Mesenteric fat pad (tissue), 1 donor: ENCODE results near the gene LRRC41. TPM values are rescaled to one million over a fixed set of nuclear protein-coding genes. Genes with fewer than 3 reads are reported as not detected.
A peak's percentile ranks its signal among the peaks of the same experiment; 100 is the strongest.
"Not testable (repeated sequence)": the region's sequence is repeated elsewhere in the genome, so short reads cannot be mapped to it uniquely, and the experiment has no call there.

Source experiments
- DNase-seq: peaks from one replicate; pipeline ENCODE4 v3.0.0-alpha.2; 2020; ENCODE audit warnings: low spot score
- total RNA-seq: library from RNA; stranded (reverse); fragmentation: NEBNext Ultra II Directional; extraction: Animal tissue kit (Norgen Biotek cat#: 25700); gene quantifications from one replicate; pipeline ENCODE4 v1.2.1, GENCODE V29; 2021
- donor health status: DM: yes; HTN: yes; CAD: no.

The LRRC41 gene
- total RNA-seq, 1 donor from 2014 or later = 70.0 TPM

DNA sequence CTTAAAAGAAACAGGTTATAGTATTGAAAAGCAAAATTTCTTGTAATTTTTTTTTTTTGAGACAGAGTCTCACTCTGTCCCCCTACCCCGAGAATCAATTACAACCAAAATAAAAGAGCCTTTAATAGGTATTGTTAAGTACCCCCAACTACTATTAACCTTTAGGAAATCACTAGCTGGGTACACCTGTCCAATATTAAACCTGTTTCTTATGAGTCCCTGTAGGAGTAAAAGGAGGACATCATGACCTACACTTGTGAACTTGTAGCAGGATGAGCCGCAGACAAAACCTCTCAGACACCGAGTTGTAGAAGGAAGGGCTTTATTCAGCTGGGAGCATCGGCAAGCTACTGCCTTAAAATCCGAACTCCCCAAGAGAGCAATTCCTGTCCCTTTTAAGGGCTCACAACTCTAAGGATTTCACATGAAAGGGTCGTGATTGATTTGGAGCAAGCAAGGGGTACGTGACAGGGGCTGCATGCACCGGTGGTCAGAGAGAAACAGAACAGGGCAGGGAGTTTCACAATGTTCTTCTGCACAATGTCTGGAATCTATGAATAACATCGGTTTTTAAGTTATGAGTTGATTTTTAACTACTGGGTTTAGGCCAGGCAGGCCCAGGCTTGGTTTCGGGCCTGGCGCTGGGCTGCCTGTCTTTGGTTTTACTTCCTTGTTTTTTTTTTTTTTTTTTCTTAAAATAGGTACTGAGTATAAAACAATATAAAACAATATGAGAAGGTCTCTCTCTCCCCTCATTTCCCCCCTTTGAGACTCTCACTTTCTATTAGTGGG, 22.1 kb upstream of the LRRC41 start:
- not testable (repeated sequence) for DNase-seq

DNA sequence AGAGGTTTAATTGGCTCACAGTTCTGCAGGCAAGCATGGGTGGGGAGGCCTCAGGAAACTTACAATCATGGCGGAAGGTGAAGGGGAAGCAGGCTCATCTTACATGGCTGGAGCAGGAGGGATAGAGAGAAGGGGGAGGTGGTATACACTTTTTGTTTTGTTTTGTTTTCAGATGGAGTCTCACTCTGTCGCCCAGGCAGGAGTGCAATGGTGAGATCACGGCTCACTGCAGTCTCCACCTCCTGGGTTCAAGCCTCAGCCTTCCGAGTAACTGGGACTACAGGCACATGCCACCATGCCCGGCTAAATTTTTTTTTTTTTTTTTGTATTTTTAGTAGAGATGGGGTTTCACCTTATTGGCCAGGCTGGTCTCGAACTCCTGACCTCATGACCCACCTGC, 18.8 kb upstream of the LRRC41 start:
- DNase-seq = peak; percentile 53

DNA sequence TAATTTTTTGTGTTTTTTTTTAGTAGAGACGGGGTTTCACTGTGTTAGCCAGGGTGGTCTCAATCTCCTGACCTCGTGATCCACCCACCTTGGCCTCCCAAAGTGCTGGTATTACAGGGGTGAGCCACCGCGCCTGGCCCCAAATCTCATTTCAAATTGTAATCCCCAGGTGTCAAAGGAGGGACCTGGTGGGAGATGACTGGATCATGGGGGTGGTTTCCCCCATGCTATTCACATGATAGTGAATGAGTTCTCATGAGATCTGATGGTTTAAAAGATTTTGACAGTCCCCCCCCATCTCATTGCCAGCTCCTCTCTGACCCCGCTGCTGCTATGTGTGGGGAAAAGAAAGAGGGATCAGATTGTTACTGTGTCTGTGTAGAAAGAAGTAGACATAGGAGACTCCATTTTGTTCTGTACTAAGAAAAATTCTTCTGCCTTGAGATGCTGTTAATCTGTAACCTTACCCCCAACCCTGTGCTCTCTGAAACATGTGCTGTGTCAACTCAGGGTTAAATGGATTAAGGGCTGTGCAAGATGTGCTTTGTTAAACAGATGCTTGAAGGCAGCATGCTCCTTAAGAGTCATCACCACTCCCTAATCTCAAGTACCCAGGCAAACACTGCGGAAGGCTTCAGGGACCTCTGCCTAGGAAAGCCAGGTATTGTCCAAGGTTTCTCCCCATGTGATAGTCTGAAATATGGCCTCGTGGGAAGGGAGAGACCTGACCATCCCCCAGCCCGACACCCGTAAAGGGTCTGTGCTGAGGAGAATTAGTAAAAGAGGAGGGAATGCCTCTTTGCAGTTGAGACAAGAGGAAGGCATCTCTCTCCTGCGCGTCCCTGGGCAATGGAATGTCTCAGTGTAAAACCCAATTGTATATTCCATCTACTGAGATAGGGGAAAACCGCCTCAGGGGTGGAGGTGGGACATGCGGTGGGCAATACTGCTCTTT, 16.8 kb upstream of the LRRC41 start:
- DNase-seq = peak; percentile 57

DNA sequence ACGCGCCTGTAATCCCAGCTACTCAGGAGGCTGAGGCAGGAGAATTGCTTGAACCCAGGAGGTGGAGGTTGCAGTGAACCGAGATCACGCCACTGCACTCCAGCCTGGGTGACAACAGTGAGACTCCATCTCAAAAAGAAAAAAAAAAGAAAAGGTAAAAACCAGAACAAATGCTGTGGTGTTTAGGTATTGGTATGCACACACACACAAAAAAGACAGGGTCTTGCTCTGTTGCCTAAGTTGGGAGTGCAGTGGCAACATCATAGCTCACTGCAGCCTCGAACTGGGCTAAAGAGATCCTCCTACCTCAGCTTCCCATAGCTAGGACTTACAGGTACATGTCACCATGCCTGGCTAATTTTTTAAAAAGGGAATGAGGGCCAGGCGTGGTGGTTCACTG, 15.9 kb upstream of the LRRC41 start:
- peak; percentile 51 for DNase-seq

DNA sequence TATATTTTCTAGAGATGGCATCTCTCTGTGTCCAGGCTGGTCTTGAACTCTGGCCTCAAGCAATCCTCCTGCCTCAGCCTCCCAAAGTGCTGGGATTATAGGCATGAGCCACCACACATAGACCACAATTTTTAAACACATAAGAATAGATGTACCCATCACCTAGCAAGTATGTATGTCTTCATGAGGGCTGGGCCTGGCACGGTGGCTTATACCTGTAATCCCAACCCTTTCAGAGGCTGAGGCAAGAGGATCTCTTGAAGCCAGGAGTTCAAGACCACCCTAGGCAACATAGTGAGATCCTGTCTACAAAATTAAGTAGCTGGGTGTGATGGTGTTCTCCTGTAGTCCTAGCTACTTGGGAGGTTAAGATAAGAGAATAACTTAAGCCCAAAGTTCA, 13.9 kb upstream of the LRRC41 start:
- peak; percentile 18 for DNase-seq

DNA sequence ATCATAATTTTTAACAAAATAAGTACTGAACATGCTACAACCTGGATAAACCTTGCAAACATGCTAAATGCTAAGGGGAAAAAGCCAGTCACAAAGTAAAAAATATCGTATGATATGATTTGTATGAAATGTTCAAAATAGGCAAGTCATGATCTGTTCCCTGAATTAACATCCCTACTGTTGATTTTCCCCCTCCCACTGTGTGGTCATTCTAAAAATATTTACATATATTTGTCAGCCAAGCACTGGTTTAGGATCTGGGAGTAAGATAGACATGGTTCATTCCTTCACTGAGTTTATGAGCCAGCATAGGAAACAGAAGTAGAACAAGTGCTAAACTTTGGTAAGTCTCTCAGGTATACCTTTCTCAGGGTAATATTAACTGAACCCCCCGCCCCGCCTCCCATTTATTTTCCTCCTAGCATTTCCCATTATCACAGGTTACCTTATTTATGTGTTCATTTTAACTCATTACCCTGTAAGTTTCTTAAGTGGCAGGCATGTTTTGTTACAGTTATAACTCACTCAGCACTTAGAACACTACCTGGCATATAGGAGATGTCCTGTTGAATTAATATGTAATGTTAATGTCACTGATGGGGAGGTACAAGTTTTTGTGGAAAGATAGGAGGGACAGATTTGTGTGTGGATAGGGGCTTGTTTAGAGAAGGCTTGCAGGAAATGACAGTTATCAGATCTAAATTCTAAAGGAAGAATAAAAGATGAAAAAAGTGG, 12.4 kb upstream of the LRRC41 start:
- no peak for DNase-seq

DNA sequence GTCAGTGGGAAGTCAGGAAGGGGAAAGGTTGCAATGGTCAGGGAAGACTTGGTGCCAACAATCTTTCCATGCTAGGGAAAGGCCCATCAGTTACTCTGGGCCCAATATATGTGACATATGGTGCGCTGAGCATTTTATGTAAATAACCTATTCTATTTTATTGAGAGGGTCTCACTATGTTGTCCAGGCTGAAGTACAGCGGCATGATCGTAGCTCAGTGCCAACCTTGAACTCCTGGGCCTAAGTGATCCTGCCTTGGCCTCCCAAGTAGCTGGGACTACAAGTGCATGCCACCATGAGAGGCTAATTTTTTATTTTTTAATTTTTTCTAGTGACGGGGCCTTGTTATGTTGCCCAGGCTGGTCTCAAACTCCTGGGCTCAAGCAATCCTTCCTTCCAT, 6.9 kb upstream of the LRRC41 start:
- peak; percentile 9 for DNase-seq

DNA sequence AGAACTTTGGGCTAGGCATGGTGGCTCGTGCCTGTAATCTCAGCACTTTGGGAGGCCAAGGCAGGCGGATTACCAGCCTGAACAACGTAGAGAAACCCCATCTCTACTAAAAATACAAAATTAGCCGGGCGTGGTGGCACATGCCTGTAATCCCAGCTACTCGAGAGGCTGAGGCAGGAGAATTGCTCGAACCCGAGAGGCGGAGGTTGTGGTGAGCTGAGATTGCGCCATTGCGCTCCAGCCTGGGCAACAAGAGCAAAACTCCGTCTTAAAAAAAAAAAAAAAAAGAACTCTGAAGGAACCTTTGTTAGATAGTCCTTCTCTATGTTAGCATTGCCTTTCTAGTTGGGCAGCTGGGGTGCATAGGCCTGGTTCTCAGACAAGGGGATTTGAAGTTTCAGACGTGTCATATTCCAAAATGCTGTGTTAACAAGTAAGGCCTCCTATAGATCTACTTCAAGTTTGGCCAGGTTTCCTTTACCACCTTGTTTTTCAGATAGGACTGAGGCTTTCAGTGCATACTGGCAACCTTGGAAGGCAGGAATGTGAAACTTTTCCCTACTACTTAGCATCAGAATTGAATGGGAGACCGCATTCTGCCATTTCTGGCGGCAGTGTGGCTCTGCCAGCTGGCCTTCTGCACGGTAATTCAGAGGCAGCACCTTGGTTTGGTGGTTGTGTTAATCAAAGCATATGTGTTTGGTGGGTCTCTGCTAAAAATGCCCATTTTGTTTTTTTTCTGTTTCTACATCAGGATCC, 6.2 kb upstream of the LRRC41 start:
- peak; percentile 59 for DNase-seq

DNA sequence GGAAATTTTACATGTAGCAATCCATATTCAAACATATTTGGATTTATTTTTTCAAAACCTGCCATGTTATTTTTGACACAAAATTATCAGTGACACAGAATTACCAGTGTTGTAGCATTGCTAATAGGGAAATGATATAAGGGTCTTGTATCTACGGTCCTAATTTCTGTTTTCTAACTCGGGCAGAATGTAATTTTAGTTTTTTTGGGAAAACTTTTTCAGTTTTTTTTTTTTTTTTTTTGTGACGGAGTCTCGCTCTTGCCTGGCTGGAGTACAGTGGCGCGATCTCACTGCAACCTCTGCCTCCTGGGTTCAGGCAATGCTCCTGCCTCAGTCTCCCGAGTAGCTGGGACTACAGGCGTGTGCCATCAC, 2.7 kb upstream of the LRRC41 start:
- DNase-seq = peak; percentile 9

DNA sequence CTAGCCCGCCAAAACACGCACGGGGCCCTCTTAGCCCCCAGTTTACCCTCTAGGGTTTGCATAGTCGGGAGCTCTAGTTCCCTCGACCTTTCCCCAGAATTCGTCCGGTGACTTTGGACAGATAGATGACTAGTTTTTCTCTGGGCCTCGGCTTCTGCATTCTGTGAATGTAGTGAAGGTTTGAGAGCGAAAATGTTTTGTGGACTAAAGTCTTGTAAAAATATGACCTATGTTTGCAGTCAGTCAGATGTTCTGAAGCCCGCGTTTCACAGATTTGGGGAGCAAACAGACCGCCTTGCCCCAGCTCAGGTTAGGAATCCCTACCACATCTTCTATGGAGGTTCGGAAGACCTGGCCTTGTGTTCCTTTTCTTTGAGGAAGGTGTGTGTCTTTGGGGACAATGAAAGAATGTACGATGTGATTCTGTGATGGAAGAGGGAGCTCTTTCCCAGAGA, 483 bp upstream of the LRRC41 start:
- peak; percentile 22 for DNase-seq

DNA sequence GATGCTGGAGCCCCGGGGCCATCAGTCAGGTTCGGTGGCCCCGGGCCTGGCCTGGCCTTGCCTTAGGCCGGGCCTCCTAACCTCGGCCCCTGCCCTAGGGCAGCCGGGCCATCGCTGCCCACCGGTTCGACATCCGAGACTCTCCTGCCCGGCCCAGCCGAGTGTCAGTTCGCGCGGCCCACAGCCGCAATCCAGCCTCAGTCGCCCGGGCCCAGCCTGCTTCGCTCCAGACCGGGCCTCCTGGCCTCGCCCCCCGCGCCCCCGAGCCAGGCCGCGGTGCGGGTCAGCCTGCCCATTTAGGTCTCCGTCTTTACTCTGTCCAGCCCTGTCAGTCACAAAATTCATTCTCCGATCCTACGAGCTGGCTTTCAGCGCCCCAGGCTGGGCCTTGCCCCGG, 777 bp downstream of the LRRC41 start:
- no peak for DNase-seq

DNA sequence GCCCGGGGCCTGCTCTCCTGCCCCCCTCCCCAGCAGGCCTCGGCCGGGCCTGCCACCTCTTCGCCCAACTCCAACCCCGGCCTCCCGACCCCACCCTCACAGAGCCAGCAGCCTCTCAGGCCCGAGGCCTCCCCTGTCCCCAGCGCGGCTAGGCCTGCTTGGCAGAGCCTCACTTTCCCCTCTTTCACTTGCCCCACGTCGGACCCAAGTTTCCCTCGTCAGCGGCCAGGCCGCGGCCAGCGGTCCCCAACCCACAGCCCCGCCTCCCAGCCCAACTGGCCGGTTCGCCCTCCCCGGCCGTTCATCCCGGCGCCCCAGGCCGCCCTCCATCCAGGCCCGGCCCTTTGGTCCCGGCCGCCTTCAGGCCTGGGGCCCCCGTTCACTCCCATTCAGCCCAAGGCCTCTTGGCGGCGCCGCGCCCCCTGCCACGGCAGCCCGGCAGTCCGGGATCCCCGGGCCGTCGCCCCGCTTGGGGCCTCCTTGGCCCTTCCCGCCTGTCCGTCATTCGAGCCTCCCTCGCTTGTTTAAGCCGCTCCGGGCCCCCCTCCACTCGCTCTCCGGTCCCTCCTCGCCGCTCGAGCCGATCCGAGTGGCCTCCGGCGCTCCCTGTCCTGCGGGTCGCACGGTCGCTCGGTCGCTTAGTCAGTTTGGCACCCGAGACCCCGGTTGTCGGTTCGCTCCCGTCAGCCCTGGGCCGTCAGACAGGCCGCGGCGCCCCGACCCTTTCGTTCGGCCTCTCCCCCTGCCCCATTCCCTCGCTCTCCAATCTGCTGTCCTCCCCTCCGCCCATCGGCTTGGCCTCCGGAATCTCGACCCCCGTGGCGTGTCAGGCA, 1.4 kb downstream of the LRRC41 start:
- peak; percentile 91 for DNase-seq

DNA sequence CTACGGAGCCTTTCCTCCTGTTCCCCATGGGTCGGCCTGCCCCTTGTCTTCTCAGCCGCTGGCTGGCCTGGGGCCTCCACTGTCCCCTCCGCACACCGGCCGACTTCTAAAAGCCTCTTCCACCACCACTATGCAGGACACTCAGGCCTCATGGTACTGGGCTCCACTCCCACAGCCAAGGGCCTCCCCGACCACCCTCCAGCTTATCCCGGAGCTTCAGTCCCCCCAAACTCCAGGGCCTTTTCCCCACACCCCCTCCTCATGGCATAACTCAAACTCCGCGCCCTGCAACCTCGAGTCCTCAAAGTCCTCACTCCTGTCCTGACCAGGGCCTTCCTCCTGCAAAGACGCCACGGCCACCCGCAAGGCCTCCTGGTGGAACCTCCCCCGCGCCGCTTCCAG, 2.0 kb downstream of the LRRC41 start:
- no peak for DNase-seq

DNA sequence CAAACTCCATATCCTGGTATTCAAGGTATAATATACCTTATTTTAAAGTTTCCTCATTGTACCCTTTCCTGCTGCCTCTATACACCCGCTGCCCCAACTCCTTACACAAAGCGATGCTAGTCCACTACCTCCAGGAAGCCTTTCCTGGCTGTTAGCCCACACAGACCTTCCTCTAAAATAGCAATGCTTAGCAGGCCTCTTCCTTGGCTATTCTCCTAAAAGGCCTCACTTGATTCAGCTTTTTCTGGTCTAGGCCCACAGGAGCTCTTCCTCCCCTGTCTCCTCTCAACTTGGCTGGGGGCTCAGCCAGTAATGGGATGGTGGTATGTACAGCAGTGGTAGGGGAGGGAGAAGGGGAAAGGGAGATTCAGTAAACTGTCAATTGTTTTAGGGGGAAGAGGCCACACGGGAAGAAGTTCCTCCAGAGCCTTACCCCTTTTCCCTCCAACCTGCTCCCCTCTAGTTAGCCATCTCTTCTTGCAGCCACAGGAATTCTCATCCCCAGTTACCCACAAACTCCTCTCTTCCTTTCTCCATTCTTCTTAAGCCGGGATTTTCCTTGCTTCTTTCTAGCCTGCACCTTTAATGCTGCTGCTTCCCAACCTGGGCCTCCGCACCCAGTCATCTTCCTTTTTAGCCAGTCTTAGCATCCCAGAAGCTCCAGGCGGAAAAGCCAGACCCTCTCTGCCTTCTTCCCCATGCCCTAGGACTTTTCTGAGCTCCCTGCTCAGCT, 2.6 kb downstream of the LRRC41 start:
- peak; percentile 11 for DNase-seq

DNA sequence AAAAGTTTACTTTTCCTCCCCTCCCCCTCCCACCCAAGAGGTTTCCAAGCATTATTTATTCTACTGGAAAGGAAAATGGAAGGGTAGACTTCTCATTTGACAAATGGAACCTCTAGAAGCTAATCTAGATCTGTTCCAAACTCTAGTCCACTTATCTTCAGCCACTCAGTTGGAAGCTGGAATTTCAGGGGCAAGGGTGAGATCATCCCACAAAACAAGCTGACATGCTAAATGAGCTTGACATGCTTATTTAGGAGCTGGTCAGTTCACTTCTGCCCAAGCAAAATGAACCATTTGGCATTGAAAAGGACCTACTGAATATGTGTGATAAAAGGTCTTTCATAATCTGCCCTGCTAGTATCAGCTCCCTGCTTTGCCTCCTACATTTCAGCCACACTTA, 5.0 kb downstream of the LRRC41 start:
- no peak for DNase-seq

DNA sequence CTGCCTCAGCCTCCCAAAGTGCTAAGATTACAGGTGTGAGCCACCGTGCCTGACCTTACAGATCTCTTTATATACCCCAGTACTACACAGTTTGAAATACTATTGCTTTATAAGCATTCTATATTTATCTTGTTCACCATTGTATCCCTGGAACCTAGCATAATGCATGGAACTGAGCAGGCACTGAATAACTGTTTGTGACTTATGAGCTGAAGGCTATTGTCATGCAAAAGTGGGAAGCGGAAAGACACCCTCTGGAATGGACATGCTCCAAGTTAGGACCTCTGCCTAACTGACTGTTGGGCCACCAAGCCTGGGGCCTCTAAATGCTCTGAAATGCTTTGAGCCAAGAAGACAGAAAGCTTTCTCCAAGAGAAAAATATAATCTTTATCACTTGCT, 8.1 kb downstream of the LRRC41 start:
- DNase-seq = peak; percentile 4

DNA sequence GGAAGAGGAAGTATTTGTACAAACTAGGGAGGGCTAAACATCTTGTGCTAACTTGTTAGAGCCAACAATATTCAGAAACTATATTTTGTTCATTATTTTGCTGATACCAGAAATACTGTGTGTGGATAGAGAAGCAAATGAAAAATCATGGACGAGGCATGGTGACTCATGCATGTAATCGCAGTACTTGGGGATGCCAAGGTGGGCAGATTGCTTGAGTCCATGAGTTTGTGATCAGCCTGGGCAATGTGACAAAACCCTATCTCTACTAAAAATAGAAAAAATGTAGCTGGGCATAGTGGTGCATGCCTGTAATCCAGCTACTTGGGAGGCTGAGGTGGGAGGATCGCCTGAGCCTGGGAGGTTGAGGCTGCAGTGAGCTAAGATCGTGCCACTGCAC, 13.4 kb downstream of the LRRC41 start:
- DNase-seq = no peak

DNA sequence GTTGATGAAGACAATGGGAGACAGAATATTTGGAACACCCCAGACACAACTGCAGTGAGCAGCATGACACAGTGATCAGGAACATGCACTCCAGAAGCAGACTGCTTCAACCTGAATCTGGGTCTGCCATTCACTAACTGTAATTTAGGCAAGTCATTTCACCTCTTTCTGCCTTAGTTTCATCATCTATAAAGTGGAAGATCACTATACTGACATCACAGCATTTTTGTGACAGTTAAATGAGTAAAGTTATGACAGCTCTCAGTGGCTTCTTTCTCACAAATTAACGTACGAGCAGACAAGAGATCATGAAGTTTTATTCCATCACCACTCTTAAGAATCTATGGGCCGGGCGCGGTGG, 14.3 kb downstream of the LRRC41 start:
- DNase-seq = no peak

DNA sequence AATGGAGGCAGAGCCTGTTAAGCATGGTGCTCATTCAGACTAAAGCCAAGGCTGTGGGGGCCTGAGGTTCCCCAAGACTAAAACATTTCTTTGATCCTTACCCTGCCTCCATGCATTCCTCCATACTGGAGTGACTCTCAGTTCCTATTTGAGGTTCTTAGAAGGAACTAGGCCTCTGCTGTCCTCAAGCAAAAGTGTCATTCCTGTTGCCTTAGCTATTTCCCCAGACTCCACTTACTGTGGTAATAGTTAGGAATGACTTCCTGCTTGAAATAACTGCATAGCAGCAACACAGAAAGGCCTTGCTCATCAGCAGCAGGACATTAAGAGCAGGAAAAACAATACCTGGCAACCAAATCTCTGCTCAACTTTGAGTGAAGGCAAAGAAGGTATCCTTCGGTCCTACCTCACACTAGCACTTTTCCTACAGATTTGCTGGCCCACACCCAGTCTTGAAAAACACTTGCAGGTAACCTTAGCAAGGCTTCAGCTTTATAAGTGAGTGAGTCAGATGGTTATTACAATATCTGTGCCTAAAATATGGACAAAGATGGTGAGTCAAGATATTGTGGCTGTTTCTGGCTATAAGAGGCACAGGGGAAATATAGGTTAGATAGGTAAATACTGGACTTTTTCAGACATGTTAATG, 14.8 kb downstream of the LRRC41 start:
- no peak for DNase-seq
